ACC112 (cell line): ENCODE measurements around the gene TMEM236.

Source experiments
- H2AFZ ChIP-seq: fragments of 200-600 bp; sonication (generic); one replicate; pipeline ENCODE4 v1.6.0; 2017; ENCODE audit warnings: antibody characterized with exemption, low read length; ENCODE audit not compliant: unreplicated experiment
- H3K27ac ChIP-seq: fragments of 200-600 bp; sonication (generic); 2 replicates; pipeline ENCODE4 v1.5.1; 2014; ENCODE audit warnings: low read depth, mild to moderate bottlenecking, antibody characterized with exemption, low read length, moderate library complexity
- H3K27me3 ChIP-seq: fragments of 200-600 bp; sonication (generic); 2 replicates; pipeline ENCODE4 v1.6.1; 2014; ENCODE audit warnings: mild to moderate bottlenecking, antibody characterized with exemption, low read length, moderate library complexity, mixed read lengths; ENCODE audit not compliant: insufficient read depth
- H3K36me3 ChIP-seq: fragments of 200-600 bp; sonication (generic); 2 replicates; pipeline ENCODE4 v1.6.1; 2016; ENCODE audit warnings: mild to moderate bottlenecking, antibody characterized with exemption, low read length, moderate library complexity, mixed read lengths; ENCODE audit not compliant: insufficient read depth
- H3K4me1 ChIP-seq: fragments of 200-600 bp; sonication (generic); one replicate; pipeline ENCODE4 v1.6.1; 2016; ENCODE audit warnings: low read length, mixed read lengths; ENCODE audit not compliant: insufficient read depth, unreplicated experiment, control insufficient read depth
- H3K4me3 ChIP-seq: fragments of 200-600 bp; sonication (generic); 2 replicates; pipeline ENCODE4 v1.5.1; 2014; ENCODE audit warnings: mild to moderate bottlenecking, low read depth, low read length
- H3K79me2 ChIP-seq: fragments of 200-600 bp; sonication (generic); one replicate; pipeline ENCODE4 v1.6.0; 2016; ENCODE audit warnings: low read length; ENCODE audit not compliant: control insufficient read depth, unreplicated experiment, insufficient read depth

TMEM236 gene

DNA sequence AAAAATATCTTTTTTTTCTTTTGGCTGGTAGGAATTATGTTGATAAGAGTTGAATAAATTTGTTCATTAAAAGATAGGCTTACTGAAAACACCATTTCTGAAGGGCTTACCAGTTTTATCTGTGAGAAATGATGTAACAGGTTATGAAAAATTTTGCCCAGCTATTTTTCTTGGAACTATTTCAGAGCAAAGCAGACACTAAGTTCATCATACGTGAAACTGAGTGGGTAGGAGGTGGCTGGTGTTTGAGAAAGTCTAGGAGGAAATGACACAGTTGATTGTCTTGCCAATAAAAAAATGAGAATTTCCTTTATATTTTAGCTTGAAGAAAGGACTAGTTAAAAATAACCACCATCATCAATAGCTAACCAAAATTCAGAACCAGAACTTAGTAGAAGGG, 51.0 kb downstream of the TMEM236 start:
- peaks cover 3% of the 10 kb centered on the region for H3K4me1 ChIP-seq
- H3K4me3 ChIP-seq, result no peak overlapping the region
- 0 out of 2 replicates have a peak overlapping the region, but pooled peaks have one; percentile 20 for H3K27ac ChIP-seq
- H3K79me2 ChIP-seq, result no peaks in the 10 kb centered on the region
- H3K27me3 ChIP-seq, result no peaks in the 10 kb centered on the region
- H2AFZ ChIP-seq, result no peak overlapping the region
- no peaks in the 10 kb centered on the region for H3K36me3 ChIP-seq

DNA sequence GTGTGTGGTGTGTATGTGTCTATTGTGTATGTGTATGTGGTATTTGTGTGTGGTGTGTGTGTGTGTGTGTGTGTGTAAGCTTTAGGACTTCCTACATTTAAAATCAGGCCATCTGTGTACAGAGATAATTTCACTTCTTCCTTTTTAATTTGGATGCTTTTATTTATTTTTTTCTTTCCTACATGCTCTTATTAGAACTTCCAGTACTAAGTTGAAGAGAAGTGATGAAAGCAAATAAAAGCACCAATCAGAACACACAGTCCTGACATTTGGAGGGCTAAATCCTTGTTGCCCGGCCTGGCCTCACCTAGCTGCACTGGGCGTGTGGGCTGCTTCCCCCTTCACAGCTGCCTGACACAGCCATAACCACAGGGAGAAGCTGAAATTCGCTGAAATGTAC, 53.3 kb downstream of the TMEM236 start:
- Histone ChIP-seq H3K36me3 (no peaks in the 10 kb centered on the region), H3K27ac (no peak overlapping the region), H3K4me3 (no peak overlapping the region), H2AFZ (no peak overlapping the region), H3K79me2 (no peaks in the 10 kb centered on the region), H3K4me1 (peaks cover 3% of the 10 kb centered on the region), H3K27me3 (no peaks in the 10 kb centered on the region)

DNA sequence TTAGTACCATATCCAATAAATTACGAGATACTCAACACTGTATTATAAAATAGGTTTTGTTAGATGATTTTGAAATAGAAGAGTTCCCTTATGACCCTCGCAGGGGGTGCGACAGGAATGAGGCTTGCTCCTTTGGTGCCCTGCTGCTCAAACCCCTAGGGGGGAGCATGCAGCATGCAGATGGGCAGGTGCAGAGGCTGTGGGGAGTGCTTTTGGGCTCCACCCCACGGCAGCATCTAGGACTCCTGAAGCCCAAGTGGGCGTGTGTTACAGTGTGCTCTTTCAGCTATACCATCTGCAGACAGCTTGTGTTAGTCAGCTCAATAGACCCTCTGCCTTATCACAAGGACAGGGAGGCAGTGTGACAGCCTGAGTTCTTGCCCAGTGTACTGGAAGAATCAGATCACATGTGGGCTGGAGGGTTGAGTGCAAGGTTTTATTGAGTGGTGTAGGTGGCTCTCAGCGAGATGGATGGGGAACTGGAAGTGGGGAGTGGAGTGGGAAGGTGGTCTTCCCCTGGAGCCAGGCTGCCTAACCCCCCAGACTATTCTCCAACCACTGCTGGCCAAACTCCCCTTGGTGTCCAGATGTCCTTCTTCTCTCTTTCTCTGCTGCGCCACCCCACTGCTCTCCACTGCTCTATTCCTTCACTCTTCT, 54.0 kb downstream of the TMEM236 start:
- no peak overlapping the region for H3K27ac ChIP-seq
- no peak overlapping the region for H3K4me3 ChIP-seq
- H3K79me2 ChIP-seq, result no peaks in the 10 kb centered on the region
- H3K4me1 ChIP-seq, result peaks cover 3% of the 10 kb centered on the region
- no peaks in the 10 kb centered on the region for H3K36me3 ChIP-seq
- no peak overlapping the region for H2AFZ ChIP-seq
- H3K27me3 ChIP-seq, result no peaks in the 10 kb centered on the region

DNA sequence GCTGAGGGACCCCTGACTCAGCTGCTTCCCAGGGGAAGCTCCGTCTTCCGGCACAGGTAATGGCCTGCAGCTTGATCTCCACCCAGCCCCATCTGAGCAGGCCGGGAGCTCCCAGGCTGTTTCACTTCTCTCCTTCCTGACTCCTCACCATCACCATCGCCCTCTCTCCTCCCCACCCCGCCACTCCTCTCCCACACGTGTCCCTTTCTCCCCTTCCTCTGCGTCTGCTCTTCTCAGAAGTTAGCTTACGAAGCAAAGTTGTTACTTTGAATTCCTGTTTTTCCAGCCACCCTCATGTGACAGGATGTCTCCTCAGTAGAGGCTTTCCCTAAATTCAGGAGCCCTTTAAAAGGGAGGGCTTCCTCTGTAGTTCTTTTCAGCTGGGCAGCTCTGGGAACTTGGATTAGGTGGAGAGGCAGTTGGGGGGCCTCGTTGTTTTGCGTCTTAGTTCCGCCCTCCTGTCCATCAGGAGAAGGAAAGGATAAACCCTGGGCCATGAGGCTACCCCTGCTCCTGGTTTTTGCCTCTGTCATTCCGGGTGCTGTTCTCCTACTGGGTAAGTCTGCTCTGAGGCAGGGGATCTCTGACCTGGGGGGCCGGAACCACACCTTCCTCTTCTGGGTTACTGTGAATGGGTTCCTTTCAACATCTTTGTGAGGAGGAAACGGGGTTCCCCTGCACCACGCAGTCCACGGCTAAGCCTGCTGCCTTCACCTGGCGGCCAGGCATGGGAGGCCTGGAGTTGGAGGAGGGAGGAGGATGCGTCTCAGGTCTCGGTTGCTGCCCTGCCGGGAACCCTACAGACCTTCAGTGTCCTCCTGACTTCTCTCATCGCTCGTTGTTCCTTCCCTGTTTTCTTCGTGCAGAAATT, 57.2 kb downstream of the TMEM236 start, which contains the start of gene MRC1:
MRC1 (plus strand) TSS at position 378 of the 871 bp plus-strand sequence; CDS start at position 496, 118 bp downstream.
- Histone ChIP-seq H3K27ac (no peak within 1 kb of the TSS), H3K27me3 (no peaks in the 10 kb centered on the region), H3K36me3 (no peaks in the 10 kb centered on the region), H3K79me2 (no peaks in the 10 kb centered on the region), H3K4me1 (no peaks in the 10 kb centered on the region), H3K4me3 (no peak within 1 kb of the TSS), H2AFZ (no peak within 1 kb of the TSS)

DNA sequence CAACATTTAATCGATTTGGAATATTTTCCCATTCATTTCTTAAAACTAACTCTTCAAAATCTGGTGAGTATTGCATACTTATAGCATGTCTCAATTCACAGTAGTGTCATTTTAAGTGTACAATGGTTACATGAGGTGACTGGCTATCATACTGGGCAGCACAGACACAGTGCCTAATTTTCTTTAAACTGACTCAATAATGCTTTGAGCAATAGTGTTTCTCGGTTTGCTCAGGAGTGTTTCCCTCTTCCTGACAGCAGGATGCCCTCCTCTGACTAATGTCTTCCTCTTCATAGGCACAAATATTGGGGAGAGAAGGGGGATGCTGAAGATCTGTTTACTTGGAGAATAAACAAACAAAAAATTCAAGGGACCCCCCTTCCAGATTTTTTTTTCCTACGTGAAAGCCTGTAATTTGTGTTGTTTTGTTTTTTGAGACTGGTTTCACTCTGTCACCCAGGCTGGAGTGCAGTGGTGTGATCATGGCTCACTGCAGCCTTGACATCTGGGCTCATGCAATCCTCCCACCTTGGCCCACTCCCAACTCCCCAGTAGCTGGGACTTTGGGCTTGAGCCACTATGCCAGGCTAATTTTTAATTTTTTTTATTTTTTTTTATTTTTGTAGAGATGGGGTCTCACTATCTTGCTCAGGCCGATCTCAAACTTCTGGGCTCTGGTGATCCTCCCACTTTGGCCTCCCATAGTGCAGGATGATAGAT, 59.3 kb downstream of the TMEM236 start:
- no peak overlapping the region for H3K27ac ChIP-seq
- H3K4me1 ChIP-seq, result no peaks in the 10 kb centered on the region
- H3K36me3 ChIP-seq, result no peaks in the 10 kb centered on the region
- H3K27me3 ChIP-seq, result no peaks in the 10 kb centered on the region
- no peak overlapping the region for H3K4me3 ChIP-seq
- H3K79me2 ChIP-seq, result no peaks in the 10 kb centered on the region
- no peak overlapping the region for H2AFZ ChIP-seq

DNA sequence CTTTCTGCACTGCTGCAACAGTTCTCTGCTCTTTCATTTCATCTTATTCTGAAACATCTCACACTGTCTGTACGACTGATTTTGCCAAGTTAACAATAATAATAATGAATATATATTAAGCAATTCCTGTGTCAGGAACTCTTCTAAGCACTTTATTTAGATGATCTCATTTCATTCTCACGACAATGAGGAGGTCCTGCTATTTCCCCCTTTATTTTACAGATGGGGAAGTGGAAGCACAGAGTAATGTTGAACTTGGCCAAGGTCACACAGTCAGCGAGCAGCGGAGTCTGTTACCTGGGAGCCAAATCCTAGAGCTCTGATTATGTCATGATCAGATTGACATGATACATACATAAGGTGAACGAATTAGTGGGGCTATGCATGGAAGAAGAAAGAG, 63.0 kb downstream of the TMEM236 start:
- Histone ChIP-seq H3K27me3 (no peaks in the 10 kb centered on the region), H3K27ac (no peak overlapping the region), H3K79me2 (no peaks in the 10 kb centered on the region), H3K36me3 (no peaks in the 10 kb centered on the region), H3K4me3 (no peak overlapping the region), H3K4me1 (no peaks in the 10 kb centered on the region), H2AFZ (no peak overlapping the region)

DNA sequence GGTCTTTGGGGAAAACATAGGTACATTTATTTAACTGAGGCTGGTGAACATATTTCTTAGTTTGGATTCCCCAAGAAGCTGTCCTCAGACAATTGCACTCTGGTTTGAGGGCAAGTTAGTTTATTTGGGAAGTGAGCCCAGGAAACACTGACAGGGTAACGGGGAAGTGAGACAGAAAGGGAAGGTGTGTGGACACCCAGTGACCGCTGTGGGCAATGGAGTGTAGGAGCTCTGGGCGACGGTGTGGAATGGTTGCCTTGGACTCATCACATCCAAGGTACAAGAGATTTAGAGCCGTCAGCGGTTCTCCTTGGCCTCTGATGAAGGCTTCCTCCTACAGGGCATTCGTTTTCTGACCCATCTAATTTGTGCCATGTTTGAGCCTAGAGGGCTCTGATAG, 64.2 kb downstream of the TMEM236 start:
- H3K79me2 ChIP-seq, result no peaks in the 10 kb centered on the region
- no peak overlapping the region for H3K27ac ChIP-seq
- no peaks in the 10 kb centered on the region for H3K4me1 ChIP-seq
- H2AFZ ChIP-seq, result no peak overlapping the region
- no peak overlapping the region for H3K4me3 ChIP-seq
- no peaks in the 10 kb centered on the region for H3K27me3 ChIP-seq
- no peaks in the 10 kb centered on the region for H3K36me3 ChIP-seq

DNA sequence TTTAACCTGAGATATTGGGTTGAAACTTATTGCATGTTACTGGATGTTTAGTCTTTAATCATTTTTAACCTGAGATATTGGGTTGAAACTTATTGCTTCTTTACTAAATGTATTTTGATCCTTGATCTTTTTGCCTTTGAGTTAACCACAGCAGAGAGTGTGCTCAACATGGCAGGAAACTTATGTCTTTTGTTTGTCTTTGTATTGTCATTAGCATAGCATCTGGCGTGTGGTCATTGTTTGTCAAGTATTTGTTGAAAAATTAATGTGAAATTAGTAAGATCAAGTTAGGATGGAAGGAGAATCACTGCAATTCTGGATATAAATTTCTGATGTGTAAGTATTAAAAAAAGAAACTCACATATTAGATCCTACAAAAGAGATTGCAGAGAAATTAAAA, 65.3 kb downstream of the TMEM236 start:
- H3K27ac ChIP-seq, result no peak overlapping the region
- H3K4me3 ChIP-seq, result no peak overlapping the region
- no peaks in the 10 kb centered on the region for H3K27me3 ChIP-seq
- H3K4me1 ChIP-seq, result no peaks in the 10 kb centered on the region
- no peaks in the 10 kb centered on the region for H3K36me3 ChIP-seq
- H3K79me2 ChIP-seq, result no peaks in the 10 kb centered on the region
- H2AFZ ChIP-seq, result no peak overlapping the region

DNA sequence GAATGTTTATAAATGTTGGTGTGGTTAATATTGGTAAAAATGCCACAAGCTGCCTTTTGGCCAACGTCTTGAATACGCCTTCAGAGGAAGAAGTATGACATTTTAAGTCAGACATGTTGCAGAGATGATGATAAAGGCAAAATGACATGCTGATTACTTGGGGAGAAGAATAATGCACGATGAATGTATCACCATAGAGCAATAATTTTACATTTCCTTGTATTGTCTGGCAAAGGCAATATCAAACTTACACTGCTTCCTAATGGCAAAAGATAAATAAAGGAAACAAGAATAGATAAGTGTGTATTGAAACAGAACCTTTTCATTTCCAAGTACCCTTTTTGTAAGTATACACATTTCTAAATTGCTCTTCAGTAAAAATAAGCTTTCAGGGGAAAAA, 65.8 kb downstream of the TMEM236 start:
- Histone ChIP-seq H3K4me1 (no peaks in the 10 kb centered on the region), H3K79me2 (no peaks in the 10 kb centered on the region), H3K27ac (no peak overlapping the region), H3K36me3 (no peaks in the 10 kb centered on the region), H3K27me3 (no peaks in the 10 kb centered on the region), H2AFZ (no peak overlapping the region), H3K4me3 (no peak overlapping the region)

DNA sequence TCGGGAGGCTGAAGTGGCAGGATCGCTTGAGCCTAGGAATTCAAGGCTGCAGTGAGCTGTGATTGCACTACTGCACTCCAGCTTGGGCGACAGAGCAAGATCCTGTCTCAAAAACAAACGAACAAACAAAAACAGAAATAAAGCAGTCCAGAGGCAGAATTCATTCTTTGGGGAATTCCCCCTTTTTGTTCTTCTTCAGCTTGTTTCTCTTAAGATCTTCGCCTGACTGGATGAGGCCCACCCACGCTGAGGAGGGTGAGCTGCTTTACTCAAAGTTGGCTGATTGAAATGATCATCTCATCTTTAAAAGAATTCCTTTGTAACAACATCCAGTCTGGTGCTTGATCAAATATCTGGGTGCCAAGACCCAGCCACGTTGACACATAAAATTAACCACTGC, 67.8 kb downstream of the TMEM236 start:
- Histone ChIP-seq H3K4me1 (no peaks in the 10 kb centered on the region), H3K79me2 (no peaks in the 10 kb centered on the region), H3K27ac (no peak overlapping the region), H3K36me3 (no peaks in the 10 kb centered on the region), H2AFZ (no peak overlapping the region), H3K4me3 (no peak overlapping the region), H3K27me3 (peaks cover 6% of the 10 kb centered on the region; the same call in 1 of the 2 replicates)
